Measurements from ENCODE around the gene CLNK. TPM values are rescaled to one million over a fixed set of nuclear protein-coding genes. Genes with fewer than 3 reads are reported as not detected.

Gene CLNK
- total RNA-seq, 1 experiment from 2014 or later, result not detected

DNA sequence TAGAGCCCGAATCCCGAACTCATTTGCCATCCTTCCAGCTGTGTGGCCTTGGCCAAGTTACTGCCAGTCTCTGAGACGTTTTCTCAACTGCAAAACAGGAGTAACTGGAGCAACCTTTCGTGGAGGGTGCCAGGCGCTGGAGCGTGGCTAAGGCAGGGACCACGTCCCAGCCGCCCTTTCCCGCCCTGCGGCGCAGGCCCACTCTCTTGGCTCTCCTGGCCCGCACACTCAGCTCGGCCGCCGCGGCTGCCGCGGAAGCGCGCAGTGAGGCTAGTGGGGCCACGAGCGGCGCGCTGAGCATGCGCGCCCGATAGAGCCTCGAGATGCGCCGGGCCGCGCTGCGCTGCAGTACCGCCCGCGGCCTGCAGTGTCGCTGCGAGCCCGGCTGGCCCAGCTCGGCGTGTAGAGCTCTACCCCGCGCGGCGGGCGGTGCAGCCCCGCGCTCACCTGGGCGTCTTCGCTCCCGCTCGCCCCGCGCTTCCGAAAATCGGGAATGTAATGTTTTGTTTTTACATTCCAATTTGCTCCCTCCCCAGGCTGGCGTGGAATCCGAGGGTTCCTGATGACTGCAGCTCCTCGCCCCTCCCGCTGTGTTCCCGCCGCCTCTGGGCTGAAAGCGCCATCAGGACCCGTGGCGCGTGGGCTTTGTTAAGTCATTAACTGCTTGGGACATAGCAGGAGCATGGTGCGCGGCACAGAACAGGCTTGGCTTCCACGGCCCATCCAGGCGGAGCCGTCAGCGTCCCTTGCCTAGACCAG lies 223.3 kb downstream of the CLNK start:
- peak; percentile 36 for DNase-seq (ENCODE audit: extremely low read depth, low read depth)

DNA sequence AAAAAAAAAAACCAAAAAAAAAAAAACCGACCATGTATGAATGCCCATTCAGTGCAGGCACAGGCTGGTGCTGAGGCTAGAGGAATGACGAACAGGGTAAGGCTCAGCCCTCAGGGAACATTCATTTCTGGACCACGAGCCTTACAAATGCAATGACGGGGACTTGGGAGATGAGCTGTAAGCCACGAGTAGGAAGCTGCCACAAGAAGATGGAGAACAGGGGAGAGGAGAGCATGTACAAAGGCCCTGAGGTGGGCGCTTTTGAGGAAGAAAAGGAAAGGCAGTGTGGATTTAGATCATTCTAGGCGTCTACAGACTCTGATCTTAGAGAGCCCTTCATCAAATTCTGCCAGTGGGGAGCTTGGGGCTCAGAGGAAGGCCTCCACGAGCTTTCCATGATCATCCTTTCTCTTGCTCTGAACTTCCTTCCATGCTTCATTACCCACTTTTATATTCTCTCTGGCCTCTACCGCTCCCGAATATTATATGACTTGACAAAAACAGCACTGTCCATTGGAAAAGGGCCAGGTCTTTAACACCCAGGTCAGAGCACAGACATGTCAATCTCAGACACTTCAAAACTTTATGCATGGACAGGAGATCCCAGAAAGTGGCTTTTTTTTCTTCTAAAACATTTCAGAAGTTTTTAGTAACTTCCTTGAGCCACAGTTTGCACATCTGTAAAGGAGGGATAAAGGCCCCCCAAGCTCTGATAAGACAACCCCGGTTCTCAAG lies 224.1 kb downstream of the CLNK start:
- DNase-seq (ENCODE audit: extremely low read depth, low read depth), result no peak

- DNase-seq (ENCODE audit: extremely low read depth, low read depth), result no peak
Measured at GRCh38 chr4:10459305-10459704, 225.3 kb downstream of the CLNK start.

- DNase-seq (ENCODE audit: extremely low read depth, low read depth), result no peak
Measured at GRCh38 chr4:10458177-10458576, 226.4 kb downstream of the CLNK start.

- DNase-seq (ENCODE audit: extremely low read depth, low read depth), result peak; percentile 26
Measured at GRCh38 chr4:10457255-10457801, 227.2 kb downstream of the CLNK start, which contains the start of gene ZNF518B. Gene ZNF518B (minus strand): TSS chr4:10457426. CDS start chr4:10446328, 11,098 bp downstream.

- peak; percentile 12 for DNase-seq (ENCODE audit: extremely low read depth, low read depth)
Measured at GRCh38 chr4:10456595-10457254, 227.8 kb downstream of the CLNK start.

- DNase-seq (ENCODE audit: extremely low read depth, low read depth), result no peak
Measured at GRCh38 chr4:10456260-10456594, 228.3 kb downstream of the CLNK start.

DNA sequence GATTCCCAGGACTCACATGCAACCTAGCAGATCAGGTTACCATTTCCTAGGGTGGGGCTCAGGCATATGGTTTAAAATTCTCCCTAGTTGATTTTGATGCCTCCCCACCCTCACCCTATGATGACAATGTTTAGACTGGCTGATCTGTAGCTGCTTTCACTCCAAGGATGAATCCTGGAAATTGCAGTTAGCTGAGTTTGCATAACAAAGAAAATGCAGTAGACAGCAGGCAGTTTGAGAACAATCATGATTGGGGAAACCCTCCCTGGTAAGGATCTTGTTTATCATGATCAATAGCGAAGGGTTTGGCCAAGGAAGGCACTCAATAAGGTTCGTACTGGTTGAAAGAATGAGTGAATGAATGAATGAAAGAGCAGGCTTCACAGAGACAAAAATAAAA lies 229.4 kb downstream of the CLNK start:
- DNase-seq (ENCODE audit: extremely low read depth, low read depth), result no peak

- no peak for DNase-seq (ENCODE audit: extremely low read depth, low read depth)
Measured at GRCh38 chr4:10454726-10455125, 229.8 kb downstream of the CLNK start.

GRCh38 chr4:10454121-10454520 lies 230.4 kb downstream of the CLNK start:
- no peak for DNase-seq (ENCODE audit: extremely low read depth, low read depth)

DNA sequence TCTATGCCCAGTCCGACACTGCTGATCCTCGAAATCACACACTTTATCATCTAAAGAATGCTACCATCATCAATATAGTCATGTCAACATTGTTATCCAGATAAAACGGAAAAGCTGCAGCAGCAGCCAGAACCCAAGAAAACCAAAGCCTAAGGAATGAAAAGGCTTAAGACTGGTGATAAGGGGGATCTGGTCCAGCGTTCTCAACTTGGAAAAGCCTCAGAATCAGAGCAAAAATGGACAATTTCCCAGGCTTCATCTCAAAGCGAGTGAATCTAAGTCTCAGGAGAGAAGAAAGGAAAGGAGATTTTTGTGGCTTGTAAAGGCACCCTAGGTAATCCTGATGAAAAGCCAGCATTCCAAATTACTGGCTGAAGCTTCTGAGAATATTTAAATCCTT lies 235.6 kb downstream of the CLNK start:
- no peak for DNase-seq (ENCODE audit: extremely low read depth, low read depth)

- DNase-seq (ENCODE audit: extremely low read depth, low read depth), result no peak
Measured at GRCh38 chr4:10442976-10443375, 241.6 kb downstream of the CLNK start.

GRCh38 chr4:10441512-10441911 lies 243.1 kb downstream of the CLNK start:
- DNase-seq (ENCODE audit: extremely low read depth, low read depth), result no peak

DNA sequence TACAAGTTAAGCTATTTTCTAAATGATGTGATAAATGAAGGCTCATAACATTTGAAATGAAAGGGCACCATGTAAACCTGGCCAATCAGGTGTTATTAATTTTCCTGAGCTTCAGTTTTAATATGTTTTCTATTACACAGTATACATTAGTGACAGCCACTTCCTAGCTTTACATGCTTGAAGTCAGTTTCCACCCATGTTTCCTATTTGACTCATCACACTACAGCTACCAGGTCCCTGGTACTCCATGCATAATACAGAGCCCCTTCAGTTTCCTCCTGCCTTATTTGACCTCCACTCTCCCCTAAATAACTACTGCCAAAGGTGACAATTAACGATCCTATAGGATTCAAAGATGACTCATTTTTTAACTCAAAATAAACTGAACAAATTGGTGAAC lies 245.6 kb downstream of the CLNK start:
- no peak for DNase-seq (ENCODE audit: extremely low read depth, low read depth)

DNA sequence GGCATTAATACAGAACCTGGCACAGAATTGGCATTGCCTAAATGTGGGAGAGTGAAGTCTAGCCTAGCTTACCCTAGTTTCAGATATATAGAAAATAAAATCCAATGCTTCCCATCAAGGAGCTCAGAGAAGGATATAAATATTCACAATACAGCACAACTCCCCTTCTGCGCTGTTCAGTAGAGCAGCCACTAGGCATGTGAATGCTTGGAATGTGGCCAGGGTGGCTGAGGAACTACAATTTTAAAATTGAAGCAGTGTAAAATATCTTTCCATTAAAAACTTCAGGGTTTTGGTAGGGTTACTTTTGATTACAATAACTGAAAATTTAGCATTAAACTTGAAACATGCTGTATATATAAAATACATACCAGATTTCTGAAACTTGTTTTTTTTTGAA lies 246.8 kb downstream of the CLNK start:
- DNase-seq (ENCODE audit: extremely low read depth, low read depth), result no peak

Other genes starting within 250 kb of the CLNK start
- gene ZNF518B, start 227.3 kb downstream of the CLNK start, total RNA-seq (2014; rRNA removed; shearing (Covaris generic)), result 14.1 and 15.6 TPM in 2 replicates